GM19239 (cell line): ENCODE measurements around the gene APOL1.
"Not testable (repeated sequence)": the region's sequence is repeated elsewhere in the genome, so short reads cannot be mapped to it uniquely, and the experiment has no call there.

Source experiments
- DNase-seq: peaks from one replicate; pipeline ENCODE4 v3.0.0; 2011; ENCODE audit warnings: low spot score; ENCODE audit not compliant: insufficient read length
- FAIRE-seq: peaks from 2 replicates; lab custom pipeline; 2011; peaks lifted over from hg19 to GRCh38; lab: Jason Lieb, UNC

The APOL1 gene

GRCh38 chr22:36261675-36262074 lies 8.7 kb downstream of the APOL1 start:
- FAIRE-seq = peak; percentile 37
- DNase-seq = not testable (repeated sequence)

GRCh38 chr22:36262307-36262706 lies 9.4 kb downstream of the APOL1 start:
- not testable (repeated sequence) for DNase-seq, FAIRE-seq

- not testable (repeated sequence) for FAIRE-seq, DNase-seq
Observed at GRCh38 chr22:36263216-36263673, 10.3 kb downstream of the APOL1 start.

- DNase-seq, FAIRE-seq: not testable (repeated sequence)
Observed at GRCh38 chr22:36263886-36264664, 11.1 kb downstream of the APOL1 start.

GRCh38 chr22:36267058-36267457 lies 14.1 kb downstream of the APOL1 start:
- FAIRE-seq (no peak), DNase-seq (no peak)

GRCh38 chr22:36267896-36268485 lies 15.1 kb downstream of the APOL1 start:
- FAIRE-seq (no peak), DNase-seq (no peak)

- FAIRE-seq, DNase-seq: not testable (repeated sequence)
Observed at GRCh38 chr22:36271231-36271630, 18.3 kb downstream of the APOL1 start.

GRCh38 chr22:36271951-36272350 lies 19.0 kb downstream of the APOL1 start:
- FAIRE-seq, DNase-seq: not testable (repeated sequence)

- DNase-seq (no peak), FAIRE-seq (no peak)
Observed at GRCh38 chr22:36274531-36274930, 21.6 kb downstream of the APOL1 start.

GRCh38 chr22:36277482-36278291 lies 24.8 kb downstream of the APOL1 start:
- peak; percentile 95 for FAIRE-seq

GRCh38 chr22:36279219-36279666 lies 26.3 kb downstream of the APOL1 start:
- FAIRE-seq = no peak
- DNase-seq = no peak

More at GRCh38 chr22:36277482-36278291, 24.8 kb downstream of the APOL1 start:
- DNase-seq = peak; percentile 68

- DNase-seq (no peak), FAIRE-seq (no peak)
Observed at GRCh38 chr22:36280379-36280778, 27.4 kb downstream of the APOL1 start.

- DNase-seq (no peak), FAIRE-seq (no peak)
Observed at GRCh38 chr22:36281781-36282327, 28.9 kb downstream of the APOL1 start.

- DNase-seq (no peak), FAIRE-seq (no peak)
Observed at GRCh38 chr22:36282328-36282831, 29.4 kb downstream of the APOL1 start.

GRCh38 chr22:36284171-36284571 lies 31.2 kb downstream of the APOL1 start:
- no peak for DNase-seq
- FAIRE-seq = no peak

- no peak for DNase-seq
- FAIRE-seq = no peak
Observed at GRCh38 chr22:36285017-36285416, 32.1 kb downstream of the APOL1 start.

GRCh38 chr22:36285545-36285944 lies 32.6 kb downstream of the APOL1 start:
- no peak for DNase-seq

GRCh38 chr22:36286096-36286957 lies 33.4 kb downstream of the APOL1 start:
- peak; percentile 90 for DNase-seq
- FAIRE-seq = peak; percentile 53

More at GRCh38 chr22:36285545-36285944, 32.6 kb downstream of the APOL1 start:
- FAIRE-seq = no peak

GRCh38 chr22:36287881-36288515 lies 35.1 kb downstream of the APOL1 start:
- FAIRE-seq = no peak

More at GRCh38 chr22:36287881-36288515, 35.1 kb downstream of the APOL1 start:
- DNase-seq = no peak
